ENCODE results near the gene KIF5A. TPM values are rescaled to one million over a fixed set of nuclear protein-coding genes. Genes with fewer than 3 reads are reported as not detected.
A peak's percentile ranks its signal among the peaks of the same experiment; 100 is the strongest.

Gene KIF5A
- total and polyA plus RNA-seq, 2 of the 13 experiments (the other 11 are each of a cell fraction or from before 2014, with no cell fraction given): 1.6 to 11.9 TPM

GRCh38 chr12:57591782-57592325 lies 42.0 kb downstream of the KIF5A start:
- no peaks in the 10 kb centered on the region; a peak in 1 of 5 replicates for H3K27me3 ChIP-seq (ENCODE audit: control insufficient read depth in 1 of 2, insufficient read depth in 2 of 2, low read length in 2 of 2)
- POLR2A ChIA-PET: interaction anchor here (1.7 to 3.9 kb wide), 6 partner anchors 11 to 72 kb away, joined by 9 to 26 read pairs (median 22); partner anchors contain the start of genes ARHGEF25, DDIT3 and DTX3
- peak; percentile 14; the same call in 2 of the 3 replicates for ATAC-seq
- peak overlapping the region; percentile 75 for H3K9ac ChIP-seq (ENCODE audit: insufficient read depth, low read depth, low read length)
- in situ Hi-C loops (cut with HindIII; ENCODE audit: extremely low pct_ligation_motif_present, low pct_unique_long_range_greater_than_20kb) (no loop called here), intact Hi-C loops (cut with micrococcal nuclease; ENCODE audit: unreplicated experiment) (loop anchor here (2.0 kb wide), 1 partner anchor 41 kb away; the partner anchor contains the start of gene B4GALNT1)
- peaks cover 7 to 18% of the 10 kb centered on the region in 2 experiments; a peak in 3 of 5 replicates for H3K36me3 ChIP-seq (replicated peaks in 1 of 2; ENCODE audit: control insufficient read depth in 1 of 2, insufficient read depth in 2 of 2, low read length in 2 of 2)
- FAIRE-seq: no peak
- WGBS (ENCODE audit: low lambda C conversion rate): 13% methylated on average over 10 of the region's 10 CpGs
- H3K4me1 ChIP-seq (ENCODE audit: insufficient read depth, low read length): peaks cover 22% of the 10 kb centered on the region
- H3K4me3 ChIP-seq (replicated peaks in 1 of 3; ENCODE audit: insufficient read depth in 1 of 3, low read depth in 2 of 3, low read length in 3 of 3): peak overlapping the region; percentile 70 to 99 (median 92)
- no peak for DNase-seq (ENCODE audit: low spot score)
- CTCF ChIA-PET (ENCODE audit: low intra/inter-chr PET ratio, low total read pairs): no interaction called here
- H3K79me2 ChIP-seq (ENCODE audit: insufficient read depth, low read length): peaks cover 17% of the 10 kb centered on the region
- H2AFZ ChIP-seq (ENCODE audit: low read length): no peak overlapping the region
- H3K9me3 ChIP-seq (ENCODE audit: low read length): no peaks in the 10 kb centered on the region
- no TSS peak for BruUV-seq (replicated peaks)
- H4K20me1 ChIP-seq (ENCODE audit: insufficient read depth, low read length): no peaks in the 10 kb centered on the region
- H3K27ac ChIP-seq (ENCODE audit: extremely low read length, insufficient read depth, low read length): peak overlapping the region; percentile 42
- TF ChIP-seq ZMYM2 (CRISPR knock-in tag; IDR thresholded peaks at IDR 0.05) (0 out of 2 replicates have a peak, but pooled peaks have one; percentile 17), ZNF350 (CRISPR knock-in tag; IDR thresholded peaks at IDR 0.05; ENCODE audit: borderline replicate concordance, low read depth) (0 out of 2 replicates have a peak, but pooled peaks have one; percentile 41), XRCC5 (optimal IDR thresholded peaks at IDR 0.05; ENCODE audit: low read length) (peak; percentile 10), KMT2A (CRISPR knock-in tag; IDR thresholded peaks at IDR 0.05) (no peak), SP4 (CRISPR knock-in tag; IDR thresholded peaks at IDR 0.05) (0 out of 2 replicates have a peak, but pooled peaks have one; percentile 31), ZNF605 (CRISPR knock-in tag; IDR thresholded peaks at IDR 0.05) (0 out of 2 replicates have a peak, but pooled peaks have one; percentile 40)
- peak overlapping the region; percentile 80 for H3K4me2 ChIP-seq (ENCODE audit: low read depth, low read length)

GRCh38 chr12:57592551-57593165 lies 42.8 kb downstream of the KIF5A start:
- in situ Hi-C loops (cut with HindIII; ENCODE audit: extremely low pct_ligation_motif_present, low pct_unique_long_range_greater_than_20kb) (no loop called here), intact Hi-C loops (cut with micrococcal nuclease; ENCODE audit: unreplicated experiment) (no loop called here)
- Histone ChIP-seq H3K27me3 (ENCODE audit: control insufficient read depth in 1 of 2, insufficient read depth in 2 of 2, low read length in 2 of 2) (no peaks in the 10 kb centered on the region; a peak in 1 of 5 replicates), H3K9ac (ENCODE audit: insufficient read depth, low read depth, low read length) (peak overlapping the region; percentile 75; the same call in 1 of the 2 replicates), H3K4me2 (ENCODE audit: low read depth, low read length) (peak overlapping the region; percentile 80; the same call in 1 of the 2 replicates), H2AFZ (ENCODE audit: low read length) (no peak overlapping the region), H3K4me3 (replicated peaks in 1 of 3; ENCODE audit: insufficient read depth in 1 of 3, low read depth in 2 of 3, low read length in 3 of 3) (no peak overlapping the region; a peak in 1 of 6 replicates), H3K36me3 (replicated peaks in 1 of 2; ENCODE audit: control insufficient read depth in 1 of 2, insufficient read depth in 2 of 2, low read length in 2 of 2) (peaks cover 7 to 19% of the 10 kb centered on the region in 2 experiments; a peak in 4 of 5 replicates), H3K79me2 (ENCODE audit: insufficient read depth, low read length) (peaks cover 17% of the 10 kb centered on the region), H3K4me1 (ENCODE audit: insufficient read depth, low read length) (peaks cover 22% of the 10 kb centered on the region), H3K9me3 (ENCODE audit: low read length) (no peaks in the 10 kb centered on the region), H4K20me1 (ENCODE audit: insufficient read depth, low read length) (no peaks in the 10 kb centered on the region), H3K27ac (ENCODE audit: extremely low read length, insufficient read depth, low read length) (no peak overlapping the region)
- FAIRE-seq (no peak), ATAC-seq (no peak), DNase-seq (ENCODE audit: low spot score) (no peak)
- WGBS (ENCODE audit: low lambda C conversion rate): 88% methylated on average over 2 of the region's 2 CpGs
- no TSS peak for BruUV-seq (replicated peaks)
- TF ChIP-seq ZSCAN12 (CRISPR knock-in tag; IDR thresholded peaks at IDR 0.05): no peak
- no peak for TF ChIP-seq ETV5 (CRISPR knock-in tag; IDR thresholded peaks at IDR 0.05; ENCODE audit: borderline replicate concordance)
- no peak for TF ChIP-seq ZNF451 (CRISPR knock-in tag; IDR thresholded peaks at IDR 0.05)
- no peak for TF ChIP-seq ZNF234 (CRISPR knock-in tag; conservative IDR thresholded peaks at IDR 0.05)
- no peak for TF ChIP-seq MIER2 (CRISPR knock-in tag; IDR thresholded peaks at IDR 0.05)
- no peak for TF ChIP-seq NFE2L2 (IDR thresholded peaks at IDR 0.05; ENCODE audit: low read length)
- TF ChIP-seq TFDP2 (CRISPR knock-in tag; IDR thresholded peaks at IDR 0.05): no peak
- no peak for TF ChIP-seq E2F2 (CRISPR knock-in tag; IDR thresholded peaks at IDR 0.05; ENCODE audit: borderline replicate concordance)
- POLR2A ChIA-PET: interaction anchor here (2.7 to 3.9 kb wide), 3 partner anchors 13 to 72 kb away, joined by 16 to 26 read pairs (median 26); partner anchors contain the start of genes ARHGEF25, DDIT3 and DTX3
- CTCF ChIA-PET (ENCODE audit: low intra/inter-chr PET ratio, low total read pairs): no interaction called here
